ENCODE data around the gene SLC26A1. TPM values are rescaled to one million over a fixed set of nuclear protein-coding genes. Genes with fewer than 3 reads are reported as not detected.
A peak's percentile ranks its signal among the peaks of the same experiment; 100 is the strongest.

The SLC26A1 gene
- total RNA-seq, 2 donors from 2014 or later = 0.37 TPM; not detected in 1

DNA sequence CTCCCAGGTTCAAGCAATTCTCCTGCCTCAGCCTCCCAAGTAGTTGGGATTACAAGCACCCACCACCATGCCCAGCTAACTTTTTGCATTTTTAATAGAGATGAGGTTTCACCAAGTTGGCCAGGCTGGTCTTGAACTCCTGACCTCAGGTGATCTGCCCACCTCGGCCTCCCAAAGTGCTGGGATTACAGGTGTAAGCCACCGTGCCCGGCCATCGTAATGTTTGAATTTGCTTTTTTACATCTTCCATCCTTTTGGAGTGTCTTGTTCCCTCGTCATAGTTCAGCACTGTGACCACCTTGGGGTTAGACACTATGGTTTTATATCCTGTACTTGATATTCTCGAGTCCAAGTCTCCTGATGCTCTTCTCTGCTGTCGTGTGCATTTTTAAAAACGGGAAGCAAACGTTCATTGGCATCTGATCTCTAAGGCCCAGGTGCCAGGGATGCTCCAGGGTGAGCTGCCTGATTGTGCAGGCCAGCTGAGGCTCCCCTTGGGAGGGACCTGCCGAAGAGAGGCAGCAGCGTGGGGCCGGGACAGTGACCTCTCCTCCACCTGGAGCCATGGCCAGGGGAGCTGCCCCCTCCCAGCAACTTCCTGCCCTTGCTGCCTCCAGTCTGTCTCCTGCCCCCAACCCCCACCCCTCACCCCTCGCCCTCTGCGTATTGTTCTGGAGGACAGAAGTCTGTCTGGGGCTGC, 36.5 kb downstream of the SLC26A1 start:
- no peaks in the 10 kb centered on the region for H3K9me3 Mint-ChIP-seq

DNA sequence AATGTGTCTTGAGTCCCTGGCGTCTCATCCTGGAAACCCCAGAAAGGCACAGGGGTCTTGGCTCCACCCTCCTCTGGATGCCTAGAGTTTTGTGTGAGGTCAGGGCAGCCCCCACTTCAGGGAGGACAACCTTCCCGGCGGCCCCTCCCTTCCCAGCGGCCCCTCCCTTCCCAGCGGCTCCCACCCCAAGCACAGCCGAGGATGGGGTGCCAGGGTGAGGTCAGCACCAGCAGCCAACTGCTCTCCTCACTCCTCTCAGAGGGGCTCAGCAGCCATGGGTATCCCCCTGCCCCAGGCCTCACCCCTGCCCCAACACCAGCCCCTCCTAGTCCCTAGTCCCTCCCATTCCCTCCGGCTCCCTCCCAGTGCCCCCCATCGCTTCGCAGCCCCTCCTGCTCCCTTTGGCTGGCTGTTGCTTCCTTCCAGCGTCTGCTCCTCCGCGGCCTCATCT, 37.2 kb downstream of the SLC26A1 start:
- Mint-ChIP-seq H3K4me1 (no peaks in the 10 kb centered on the region), H3K27ac (no peak overlapping the region), H3K27me3 (no peaks in the 10 kb centered on the region), H3K9me3 (no peaks in the 10 kb centered on the region), H3K4me3 (no peak overlapping the region), H3K36me3 (ENCODE audit: low read depth) (no peaks in the 10 kb centered on the region)
- ATAC-seq (replicated peaks) = no peak

More for the DNA sequence above, 36.5 kb downstream of the SLC26A1 start:
- ATAC-seq (replicated peaks) = no peak
- Mint-ChIP-seq H3K27me3 (no peaks in the 10 kb centered on the region), H3K4me1 (no peaks in the 10 kb centered on the region), H3K27ac (no peak overlapping the region), H3K36me3 (ENCODE audit: low read depth) (no peaks in the 10 kb centered on the region), H3K4me3 (no peak overlapping the region)

DNA sequence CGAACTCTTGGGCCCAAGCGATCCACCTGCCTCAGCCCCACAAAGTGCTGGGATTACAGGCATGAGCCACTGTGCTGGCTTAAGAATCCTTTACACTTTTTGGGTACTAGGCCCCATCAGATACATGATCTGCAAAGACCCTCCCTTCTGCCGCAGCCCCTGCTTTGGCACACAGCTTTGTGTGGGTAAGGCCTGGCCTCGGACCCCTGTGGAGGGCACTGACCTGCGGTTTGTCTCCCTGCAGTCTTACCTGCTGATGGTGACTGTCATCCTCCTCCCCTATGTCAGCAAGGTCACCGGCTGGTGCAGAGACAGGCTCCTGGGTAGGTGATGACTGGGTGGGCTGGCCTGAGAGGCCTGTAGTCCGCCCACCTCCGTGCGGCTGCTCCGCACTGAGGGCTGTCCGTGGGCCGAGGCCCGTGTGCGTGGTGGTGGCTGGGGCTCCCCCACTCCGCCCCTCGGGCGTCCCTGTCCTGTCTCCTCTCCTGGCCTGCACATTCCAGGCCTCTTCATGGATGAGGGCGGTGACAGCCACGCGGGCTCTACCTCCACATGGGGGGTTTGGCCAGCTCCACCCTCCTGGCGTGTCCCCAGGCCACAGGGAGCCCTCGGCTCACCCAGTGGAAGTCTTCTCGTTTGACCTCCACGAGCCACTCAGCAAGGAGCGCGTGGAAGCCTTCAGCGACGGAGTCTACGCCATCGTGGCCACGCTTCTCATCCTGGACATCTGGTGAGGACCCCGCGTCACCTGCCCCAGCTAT, 37.9 kb downstream of the SLC26A1 start:
- Mint-ChIP-seq H3K27ac (no peak overlapping the region), H3K4me1 (no peaks in the 10 kb centered on the region), H3K36me3 (ENCODE audit: low read depth) (no peaks in the 10 kb centered on the region), H3K27me3 (no peaks in the 10 kb centered on the region), H3K9me3 (no peaks in the 10 kb centered on the region), H3K4me3 (no peak overlapping the region)
- ATAC-seq (replicated peaks) = no peak

DNA sequence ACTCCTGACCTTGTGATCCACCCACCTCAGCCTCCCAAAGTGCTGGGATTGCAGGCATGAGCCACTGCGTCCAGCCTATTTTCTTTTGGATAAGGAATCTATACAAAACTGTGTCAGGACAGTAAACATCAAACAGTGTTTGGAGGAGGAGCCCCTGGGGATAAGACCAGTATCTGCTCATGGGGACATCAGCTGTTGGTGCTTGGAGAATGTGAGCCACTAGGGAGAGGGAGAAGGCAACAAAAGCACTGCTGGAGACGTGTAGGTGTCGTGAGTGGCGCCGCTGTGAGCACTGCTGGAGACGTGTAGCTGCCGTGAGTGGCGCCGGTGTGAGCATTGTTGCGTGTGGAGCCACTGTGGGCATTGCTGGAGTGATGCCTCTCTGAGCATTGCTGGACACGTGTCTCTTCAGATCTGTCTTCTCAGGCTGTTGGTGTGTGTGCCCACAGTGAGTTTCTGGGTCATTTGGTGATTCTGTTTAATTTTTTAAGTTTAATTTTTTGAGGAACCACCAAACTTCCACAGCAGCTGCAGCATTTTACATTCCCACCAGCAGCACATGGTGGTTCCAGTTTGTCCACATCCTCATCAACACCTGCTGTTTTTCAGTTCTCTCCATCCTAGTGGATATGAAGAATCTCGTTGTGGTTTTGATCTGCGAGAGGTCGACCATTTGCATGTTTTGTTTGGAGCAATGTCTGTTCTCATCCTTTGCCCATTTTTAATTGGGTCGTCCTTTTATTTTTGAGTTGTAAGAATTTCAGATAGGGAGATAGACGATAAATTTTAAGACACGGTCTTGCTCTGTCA, 38.8 kb downstream of the SLC26A1 start:
- Mint-ChIP-seq H3K4me3 (no peak overlapping the region), H3K9me3 (no peaks in the 10 kb centered on the region), H3K36me3 (ENCODE audit: low read depth) (no peaks in the 10 kb centered on the region), H3K4me1 (no peaks in the 10 kb centered on the region), H3K27me3 (no peaks in the 10 kb centered on the region), H3K27ac (no peak overlapping the region)
- no peak for ATAC-seq (replicated peaks)

DNA sequence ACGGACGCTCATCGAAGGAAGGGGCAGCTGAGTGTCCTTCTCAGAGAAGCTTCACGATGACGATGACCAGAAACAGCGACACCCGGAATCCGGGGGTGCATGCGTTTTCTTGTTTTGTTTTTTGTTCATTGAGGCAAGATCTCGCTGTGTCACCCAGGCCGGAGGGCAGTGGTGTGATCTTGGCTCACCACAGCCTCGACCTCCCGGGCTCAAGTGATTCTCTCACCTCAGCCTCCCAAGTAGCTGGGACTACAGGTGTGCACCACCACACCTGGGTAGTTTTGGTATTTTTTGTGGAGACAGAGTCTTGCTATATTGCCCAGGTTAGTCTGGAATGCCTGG, 39.7 kb downstream of the SLC26A1 start:
- Mint-ChIP-seq H3K36me3 (ENCODE audit: low read depth) (no peaks in the 10 kb centered on the region), H3K4me3 (no peak overlapping the region), H3K27ac (no peak overlapping the region), H3K9me3 (no peaks in the 10 kb centered on the region), H3K4me1 (no peaks in the 10 kb centered on the region), H3K27me3 (no peaks in the 10 kb centered on the region)
- ATAC-seq (replicated peaks) = no peak

DNA sequence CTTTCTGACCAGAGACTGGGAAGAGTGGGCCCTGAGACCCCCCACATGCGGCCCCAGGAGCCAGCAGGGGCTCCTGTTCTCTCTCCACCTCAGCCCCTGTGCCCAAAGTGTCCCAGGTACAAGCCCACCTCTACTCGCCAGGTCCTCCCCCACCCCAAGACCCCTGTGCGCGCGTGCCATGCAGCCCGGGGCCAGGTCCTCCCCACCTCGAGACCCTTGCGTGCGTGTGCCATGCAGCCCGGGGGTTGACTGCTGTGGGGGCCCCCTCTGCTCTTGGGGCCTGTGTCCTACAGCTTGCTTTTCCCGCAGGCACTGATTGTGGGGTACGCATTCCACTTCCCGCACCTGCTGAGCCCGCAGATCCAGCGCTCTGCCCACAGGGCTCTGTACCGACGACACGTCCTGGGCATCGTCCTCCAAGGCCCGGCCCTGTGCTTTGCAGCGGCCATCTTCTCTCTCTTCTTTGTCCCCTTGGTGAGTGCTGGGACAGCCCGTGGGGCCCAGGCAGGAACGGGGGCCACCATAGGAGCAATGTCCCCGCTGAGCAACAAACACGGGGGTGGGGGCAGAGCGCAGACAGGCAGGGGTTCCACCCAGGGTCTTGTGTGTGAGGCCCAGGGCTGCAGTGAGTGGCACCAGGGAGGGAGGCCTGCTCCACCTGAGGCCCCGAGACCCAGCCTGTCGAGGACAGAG, 40.2 kb downstream of the SLC26A1 start:
- no peaks in the 10 kb centered on the region for H3K9me3 Mint-ChIP-seq
- no peaks in the 10 kb centered on the region for H3K4me1 Mint-ChIP-seq
- H3K27ac Mint-ChIP-seq = no peak overlapping the region
- no peaks in the 10 kb centered on the region for H3K27me3 Mint-ChIP-seq
- H3K4me3 Mint-ChIP-seq = no peak overlapping the region
- no peaks in the 10 kb centered on the region for H3K36me3 Mint-ChIP-seq (ENCODE audit: low read depth)
- ATAC-seq (replicated peaks) = no peak

DNA sequence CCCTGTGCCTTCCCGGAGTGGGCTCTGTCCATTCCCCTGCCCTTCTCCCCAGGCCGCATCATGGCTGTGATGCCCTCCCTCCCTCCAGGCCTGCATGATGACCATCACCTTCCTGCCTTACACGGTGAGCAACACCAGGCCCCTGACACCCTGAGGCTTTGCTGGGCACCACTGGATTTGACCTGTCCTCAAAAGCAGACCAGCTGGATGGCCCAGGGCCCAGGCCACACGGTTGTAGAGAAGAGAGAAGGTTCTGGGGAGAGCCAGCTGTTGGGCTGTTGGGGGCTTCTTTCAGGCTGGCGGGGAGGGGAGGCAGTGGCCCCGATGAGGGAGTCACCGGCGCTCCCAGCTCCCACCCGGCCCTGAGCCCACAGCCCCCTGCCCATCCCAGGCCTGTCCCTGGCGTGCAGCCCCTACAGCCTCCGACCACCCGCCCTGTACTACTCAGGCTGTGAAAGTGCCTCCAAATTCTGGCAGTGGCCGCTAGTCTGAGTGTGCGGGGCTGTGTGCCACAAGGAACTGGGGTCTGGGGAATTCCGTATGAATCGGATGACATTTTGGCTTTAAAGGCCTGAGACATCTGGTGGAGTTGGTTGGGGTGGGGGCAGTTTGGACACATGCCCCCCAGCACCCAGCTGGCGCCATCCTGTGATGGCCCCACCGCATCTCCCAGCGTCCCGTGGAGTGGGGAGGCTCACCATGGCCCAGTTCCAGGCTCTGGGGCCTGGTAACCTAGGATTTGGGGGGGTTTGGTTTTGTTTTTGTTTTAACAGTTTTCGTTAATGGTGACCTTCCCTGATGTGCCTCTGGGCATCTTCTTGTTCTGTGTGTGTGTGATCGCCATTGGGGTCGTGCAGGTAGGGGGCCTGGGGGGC, 41.4 kb downstream of the SLC26A1 start:
- H3K27me3 Mint-ChIP-seq = no peaks in the 10 kb centered on the region
- H3K36me3 Mint-ChIP-seq (ENCODE audit: low read depth) = no peaks in the 10 kb centered on the region
- H3K9me3 Mint-ChIP-seq = no peaks in the 10 kb centered on the region

DNA sequence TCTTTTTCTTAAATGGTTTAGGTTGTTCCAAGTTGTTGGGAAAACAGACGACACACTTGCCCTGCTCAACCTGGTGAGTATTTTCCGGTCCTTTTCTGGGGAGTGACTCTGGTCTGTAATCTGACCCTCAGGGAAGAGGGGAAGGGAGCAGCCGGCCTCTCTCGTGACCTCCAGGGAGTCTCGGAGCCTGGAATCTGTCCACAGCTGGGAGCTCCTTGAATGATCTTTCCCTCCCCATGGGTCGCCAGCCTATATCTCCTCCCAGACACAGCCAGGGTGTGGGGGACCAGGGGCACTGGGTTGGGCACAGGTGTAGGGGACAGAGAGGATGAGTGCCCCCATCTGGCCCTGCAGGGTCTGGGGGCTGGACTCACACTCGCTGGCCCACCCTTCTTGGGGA, 42.0 kb downstream of the SLC26A1 start:
- H3K4me1 Mint-ChIP-seq = no peaks in the 10 kb centered on the region
- no peaks in the 10 kb centered on the region for H3K9me3 Mint-ChIP-seq
- H3K4me3 Mint-ChIP-seq = no peak overlapping the region
- ATAC-seq (replicated peaks) = no peak
- no peak overlapping the region for H3K27ac Mint-ChIP-seq
- H3K36me3 Mint-ChIP-seq (ENCODE audit: low read depth) = no peaks in the 10 kb centered on the region
- H3K27me3 Mint-ChIP-seq = no peaks in the 10 kb centered on the region

More for the DNA sequence above, 41.4 kb downstream of the SLC26A1 start:
- H3K4me1 Mint-ChIP-seq = no peaks in the 10 kb centered on the region
- ATAC-seq (replicated peaks) = no peak
- H3K4me3 Mint-ChIP-seq = no peak overlapping the region
- peak overlapping the region; percentile 46 for H3K27ac Mint-ChIP-seq

DNA sequence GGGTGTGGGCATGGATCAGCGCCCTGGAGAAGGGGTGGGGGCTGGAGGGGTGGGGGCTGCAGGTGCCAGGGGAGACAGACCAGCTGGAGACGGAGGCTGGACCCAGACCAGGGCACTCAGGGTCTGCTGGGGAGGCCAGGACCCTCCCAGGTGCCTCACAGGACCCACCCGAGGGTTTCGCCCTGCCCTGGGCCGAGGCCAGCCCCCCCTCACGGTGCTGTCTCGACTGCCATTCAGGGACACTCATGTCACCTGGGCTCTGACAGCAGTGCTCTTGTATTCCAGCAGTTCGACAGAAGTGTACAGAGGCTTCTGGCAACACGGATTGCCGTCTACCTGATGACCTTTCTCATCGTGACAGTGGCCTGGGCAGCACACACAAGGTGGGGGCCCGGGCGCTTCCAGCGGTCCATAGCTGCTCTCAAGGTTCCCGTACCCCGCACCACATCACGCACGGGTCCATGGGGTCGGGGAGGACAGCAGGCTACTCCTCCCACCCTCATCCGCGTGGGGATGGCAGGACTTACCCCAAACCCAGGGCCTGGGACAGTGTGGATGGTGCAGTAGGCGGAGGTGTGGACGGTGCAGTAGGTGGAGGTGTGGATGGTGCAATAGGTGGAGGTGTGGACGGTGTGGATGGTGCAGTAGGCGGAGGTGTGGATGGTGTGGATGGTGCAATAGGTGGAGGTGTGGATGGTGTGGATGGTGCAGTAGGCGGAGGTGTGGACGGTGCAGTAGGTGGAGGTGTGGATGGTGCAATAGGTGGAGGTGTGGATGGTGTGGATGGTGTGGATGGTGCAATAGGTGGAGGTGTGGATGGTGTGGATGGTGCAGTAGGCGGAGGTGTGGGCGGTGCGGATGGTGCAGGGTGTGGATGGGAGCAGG, 42.8 kb downstream of the SLC26A1 start:
- no peak overlapping the region for H3K4me3 Mint-ChIP-seq
- no peak for ATAC-seq (replicated peaks)
- no peaks in the 10 kb centered on the region for H3K36me3 Mint-ChIP-seq (ENCODE audit: low read depth)
- no peaks in the 10 kb centered on the region for H3K9me3 Mint-ChIP-seq
- H3K27ac Mint-ChIP-seq = no peak overlapping the region
- peaks cover 7% of the 10 kb centered on the region for H3K4me1 Mint-ChIP-seq
- H3K27me3 Mint-ChIP-seq = no peaks in the 10 kb centered on the region

DNA sequence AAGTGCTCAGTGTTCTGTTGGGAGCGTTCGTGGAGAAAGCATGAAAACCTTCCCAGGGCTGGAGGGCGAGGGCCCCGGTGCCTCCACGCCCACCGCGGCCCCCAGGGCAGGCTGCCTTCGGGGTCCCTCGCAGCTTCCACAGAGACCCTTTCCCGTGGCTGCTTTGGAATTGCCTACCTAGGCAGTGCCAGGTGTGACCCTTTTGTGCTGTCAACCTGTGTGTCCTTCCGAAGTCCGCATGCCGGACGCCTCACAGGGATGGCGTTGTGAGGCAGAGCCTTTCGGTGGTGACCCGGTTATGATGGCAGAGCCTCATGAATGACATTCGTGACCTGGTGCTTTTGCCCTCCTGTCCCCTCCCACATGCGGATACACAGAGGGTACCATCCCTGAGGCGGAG, 43.5 kb downstream of the SLC26A1 start:
- H3K4me1 Mint-ChIP-seq = peaks cover 10% of the 10 kb centered on the region
- ATAC-seq (replicated peaks) = no peak
- no peaks in the 10 kb centered on the region for H3K27me3 Mint-ChIP-seq
- H3K9me3 Mint-ChIP-seq = no peaks in the 10 kb centered on the region
- H3K4me3 Mint-ChIP-seq = no peak overlapping the region
- no peak overlapping the region for H3K27ac Mint-ChIP-seq
- no peaks in the 10 kb centered on the region for H3K36me3 Mint-ChIP-seq (ENCODE audit: low read depth)

DNA sequence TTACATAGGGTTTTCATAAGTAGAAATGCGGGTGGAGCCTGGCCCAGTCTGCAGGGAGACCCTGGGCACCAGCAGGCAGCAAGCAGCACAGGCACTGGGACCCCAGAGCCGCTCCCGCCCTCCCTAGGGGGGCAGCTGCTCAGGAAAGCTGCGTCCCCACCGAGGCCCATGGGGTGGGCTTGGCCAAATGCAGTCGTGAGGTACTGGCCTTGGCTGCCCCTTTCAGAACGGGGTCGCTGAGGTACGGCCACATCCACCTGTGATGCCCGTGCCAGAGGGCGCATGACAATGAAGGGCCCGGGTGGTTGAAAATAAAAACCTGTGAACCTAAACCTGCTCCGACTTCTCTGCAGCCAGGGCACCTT, 44.3 kb downstream of the SLC26A1 start:
- Mint-ChIP-seq H3K4me1 (peaks cover 10% of the 10 kb centered on the region), H3K36me3 (ENCODE audit: low read depth) (no peaks in the 10 kb centered on the region), H3K27me3 (no peaks in the 10 kb centered on the region), H3K9me3 (no peaks in the 10 kb centered on the region), H3K27ac (no peak overlapping the region), H3K4me3 (no peak overlapping the region)
- ATAC-seq (replicated peaks) = no peak

DNA sequence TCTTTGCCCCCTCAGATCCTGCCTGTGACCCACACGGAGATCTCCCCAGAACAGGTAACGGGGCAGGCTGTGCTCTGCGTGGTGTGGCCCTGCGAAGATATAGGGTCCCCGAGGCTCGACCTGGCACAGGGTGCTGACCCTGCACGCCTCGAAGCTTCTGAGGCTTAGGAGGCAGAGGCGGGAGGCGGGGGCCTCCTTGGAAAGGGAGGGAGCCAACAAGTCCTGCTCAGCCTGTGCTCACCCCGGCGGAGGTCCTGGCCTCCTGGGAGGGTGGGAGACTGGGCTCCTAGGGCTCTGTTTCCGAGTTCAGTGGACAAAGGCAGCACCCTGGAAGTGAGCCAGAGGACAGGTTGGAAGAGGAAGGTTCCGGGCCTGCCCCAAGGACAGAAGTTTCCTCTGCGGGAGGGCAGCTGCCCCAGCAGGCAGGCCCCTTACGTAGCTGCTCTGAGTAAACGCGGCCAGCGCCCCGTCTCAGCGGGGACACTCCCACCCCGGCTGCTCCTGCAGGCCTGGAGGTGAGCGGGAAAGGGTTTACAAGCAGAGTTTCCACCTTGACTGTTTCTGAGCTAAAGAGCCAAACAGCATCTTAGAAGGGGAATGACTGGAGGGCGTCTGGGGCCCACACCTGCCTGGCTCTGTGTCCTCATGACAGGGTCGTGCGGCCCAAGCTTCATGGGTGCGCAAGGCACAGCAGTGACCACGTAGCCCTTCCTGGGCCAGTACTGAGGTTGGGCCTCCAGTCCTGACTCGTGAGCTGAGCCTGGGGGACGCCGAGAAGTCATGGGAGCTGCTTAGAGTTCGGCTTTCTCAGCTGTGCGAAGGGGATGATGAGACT, 44.9 kb downstream of the SLC26A1 start:
- H3K27me3 Mint-ChIP-seq = no peaks in the 10 kb centered on the region
- peaks cover 10% of the 10 kb centered on the region for H3K4me1 Mint-ChIP-seq
- H3K36me3 Mint-ChIP-seq (ENCODE audit: low read depth) = no peaks in the 10 kb centered on the region
- ATAC-seq (replicated peaks) = no peak
- H3K27ac Mint-ChIP-seq = no peak overlapping the region
- H3K4me3 Mint-ChIP-seq = no peak overlapping the region
- no peaks in the 10 kb centered on the region for H3K9me3 Mint-ChIP-seq

All from activated T-helper 17 cell treated with anti-CD3 and anti-CD28 coated beads, Interleukin-2, amount 50 U/mL, for 72 hours (primary cell).